Activated CD4-positive, alpha-beta T cell treated with anti-CD3 and anti-CD28 coated beads, Interleukin-2, amount 10 ng/mL, durations not matched to agents 7 days and 5 days (primary cell): ENCODE data around the gene ZFP36L2. TPM values are rescaled to one million over a fixed set of nuclear protein-coding genes. Genes with fewer than 3 reads are reported as not detected.

Source experiments
- CTCF ChIA-PET: fragments of 350-600 bp; sonication (Branson Sonifier 250); formaldehyde crosslinking; loops from one replicate; lab custom pipeline; 2021; ENCODE audit warnings: antibody characterized with exemption; lab: Charles Lee
- POLR2A ChIA-PET: fragments of 350-600 bp; sonication (Branson Sonifier 250); formaldehyde crosslinking; loops from one replicate; lab custom pipeline; 2021; ENCODE audit warnings: antibody characterized with exemption; lab: Charles Lee
- DNase-seq: peaks from one replicate; pipeline ENCODE4 v3.0.0-alpha.2; 2020
- H3K27ac Mint-ChIP-seq: one replicate; pipeline ENCODE4 v1.8.0; 2021; ENCODE audit warnings: mild to moderate bottlenecking, moderate library complexity, mixed read lengths
- H3K27me3 Mint-ChIP-seq: one replicate; pipeline ENCODE4 v1.8.0; 2021; ENCODE audit warnings: mixed read lengths
- H3K36me3 Mint-ChIP-seq: one replicate; pipeline ENCODE4 v1.8.0; 2021; ENCODE audit warnings: low read depth, mixed read lengths
- H3K4me1 Mint-ChIP-seq: one replicate; pipeline ENCODE4 v1.8.0; 2021; ENCODE audit warnings: mixed read lengths
- H3K4me3 Mint-ChIP-seq: one replicate; pipeline ENCODE4 v1.8.0; 2021; ENCODE audit warnings: mild to moderate bottlenecking, moderate library complexity, mixed read lengths
- H3K9me3 Mint-ChIP-seq: one replicate; pipeline ENCODE4 v1.8.0; 2021; ENCODE audit warnings: mixed read lengths
- total RNA-seq, 2 experiments: library from RNA; stranded (reverse); gene quantifications; one replicate each; pipeline ENCODE4 v1.2.3, GENCODE V29; 2021

Gene ZFP36L2, protein sequence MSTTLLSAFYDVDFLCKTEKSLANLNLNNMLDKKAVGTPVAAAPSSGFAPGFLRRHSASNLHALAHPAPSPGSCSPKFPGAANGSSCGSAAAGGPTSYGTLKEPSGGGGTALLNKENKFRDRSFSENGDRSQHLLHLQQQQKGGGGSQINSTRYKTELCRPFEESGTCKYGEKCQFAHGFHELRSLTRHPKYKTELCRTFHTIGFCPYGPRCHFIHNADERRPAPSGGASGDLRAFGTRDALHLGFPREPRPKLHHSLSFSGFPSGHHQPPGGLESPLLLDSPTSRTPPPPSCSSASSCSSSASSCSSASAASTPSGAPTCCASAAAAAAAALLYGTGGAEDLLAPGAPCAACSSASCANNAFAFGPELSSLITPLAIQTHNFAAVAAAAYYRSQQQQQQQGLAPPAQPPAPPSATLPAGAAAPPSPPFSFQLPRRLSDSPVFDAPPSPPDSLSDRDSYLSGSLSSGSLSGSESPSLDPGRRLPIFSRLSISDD
- total RNA-seq = 100 to 1,000 TPM; 210 to 228 TPM

DNA sequence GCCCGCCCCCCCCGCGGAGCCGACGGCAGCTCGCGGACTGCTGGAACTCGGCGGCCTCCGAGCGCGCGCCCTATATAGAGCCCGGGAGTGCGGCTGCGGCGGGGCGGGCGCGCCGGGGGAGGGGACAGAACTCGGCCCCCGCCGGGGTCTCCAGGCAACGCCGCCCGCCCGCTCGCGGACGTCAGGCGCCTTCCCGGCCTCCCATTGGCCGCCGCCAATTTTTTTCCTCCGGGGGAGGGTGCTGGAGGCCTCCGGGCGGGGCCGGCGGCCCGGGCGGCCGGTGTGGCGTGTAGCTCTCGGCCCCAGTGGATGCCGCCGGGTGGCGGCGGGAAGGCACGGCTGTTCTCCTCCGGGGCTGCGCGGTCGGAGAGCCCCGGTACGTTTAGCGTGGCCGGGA lies at the start of gene ZFP36L2:
ZFP36L2 (minus strand) TSS at position 49 of the 397 bp plus-strand sequence. CDS start 291 bp downstream, outside the sequence.
- Mint-ChIP-seq H3K4me3 (peak within 1 kb of the TSS; percentile 99), H3K27ac (peak within 1 kb of the TSS; percentile 95), H3K4me1 (peaks cover 29% of the 10 kb centered on the region), H3K27me3 (peaks cover 3% of the 10 kb centered on the region), H3K36me3 (peaks cover 49% of the 10 kb centered on the region), H3K9me3 (no peaks in the 10 kb centered on the region)
- DNase-seq = peak; percentile 95
- CTCF ChIA-PET = interaction anchor here (1.2 to 29.8 kb wide), 8 partner anchors 35 to 279 kb away, joined by 3 to 525 read pairs (median 5); no protein-coding TSS in a partner anchor
- POLR2A ChIA-PET = interaction anchor here (1.1 to 3.7 kb wide), 2 partner anchors 32 to 94 kb away, joined by 6 to 18 read pairs; no protein-coding TSS in a partner anchor

DNA sequence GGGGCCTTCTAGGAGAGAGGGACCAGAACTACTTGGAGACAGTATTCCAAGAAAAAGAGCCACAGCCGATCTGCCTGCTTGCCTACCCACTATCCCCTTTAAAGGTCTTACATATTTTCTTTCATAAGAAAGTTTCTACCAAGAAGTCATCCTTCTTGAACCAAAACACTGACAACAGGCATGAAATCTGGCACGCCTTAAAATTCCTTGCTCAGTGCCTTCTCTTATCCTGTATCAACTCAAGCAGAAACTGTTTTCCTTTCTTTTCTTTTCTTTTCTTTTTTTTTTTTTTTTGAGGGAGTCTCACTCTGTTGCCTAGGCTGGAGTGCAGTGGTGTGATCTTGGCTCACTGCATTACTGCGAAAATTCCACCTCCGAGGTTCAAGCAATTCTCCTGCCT lies 48.3 kb upstream of the ZFP36L2 start:
- CTCF ChIA-PET = no interaction called here
- DNase-seq = no peak
- peaks cover 9% of the 10 kb centered on the region for H3K4me1 Mint-ChIP-seq
- no peak overlapping the region for H3K27ac Mint-ChIP-seq
- no peaks in the 10 kb centered on the region for H3K27me3 Mint-ChIP-seq
- POLR2A ChIA-PET = no interaction called here
- peaks cover 8% of the 10 kb centered on the region for H3K36me3 Mint-ChIP-seq
- H3K9me3 Mint-ChIP-seq = no peaks in the 10 kb centered on the region
- no peak overlapping the region for H3K4me3 Mint-ChIP-seq

DNA sequence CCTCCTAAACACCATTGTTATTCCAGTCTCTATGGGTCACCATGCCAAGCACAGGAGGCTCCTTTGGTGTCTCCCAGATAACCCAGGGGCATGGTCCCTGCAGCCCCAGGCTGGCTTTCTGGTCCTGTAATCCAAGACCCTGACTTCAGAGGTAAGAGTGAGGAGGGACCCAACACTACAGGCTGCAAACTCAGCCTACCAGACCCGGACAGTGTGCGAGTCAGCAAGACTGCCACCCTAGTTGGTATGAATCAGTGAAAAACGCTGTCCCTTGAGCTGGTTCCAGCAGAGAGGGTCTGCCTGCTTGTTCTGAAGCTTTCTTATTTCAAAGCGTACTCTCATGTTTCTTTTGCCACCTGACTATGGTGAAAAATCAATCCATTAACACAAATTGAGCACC lies 47.6 kb upstream of the ZFP36L2 start:
- no peak for DNase-seq
- CTCF ChIA-PET = no interaction called here
- H3K27ac Mint-ChIP-seq = no peak overlapping the region
- POLR2A ChIA-PET = no interaction called here
- H3K27me3 Mint-ChIP-seq = no peaks in the 10 kb centered on the region
- H3K4me3 Mint-ChIP-seq = no peak overlapping the region
- H3K9me3 Mint-ChIP-seq = no peaks in the 10 kb centered on the region
- H3K36me3 Mint-ChIP-seq = peaks cover 8% of the 10 kb centered on the region
- peaks cover 11% of the 10 kb centered on the region for H3K4me1 Mint-ChIP-seq

DNA sequence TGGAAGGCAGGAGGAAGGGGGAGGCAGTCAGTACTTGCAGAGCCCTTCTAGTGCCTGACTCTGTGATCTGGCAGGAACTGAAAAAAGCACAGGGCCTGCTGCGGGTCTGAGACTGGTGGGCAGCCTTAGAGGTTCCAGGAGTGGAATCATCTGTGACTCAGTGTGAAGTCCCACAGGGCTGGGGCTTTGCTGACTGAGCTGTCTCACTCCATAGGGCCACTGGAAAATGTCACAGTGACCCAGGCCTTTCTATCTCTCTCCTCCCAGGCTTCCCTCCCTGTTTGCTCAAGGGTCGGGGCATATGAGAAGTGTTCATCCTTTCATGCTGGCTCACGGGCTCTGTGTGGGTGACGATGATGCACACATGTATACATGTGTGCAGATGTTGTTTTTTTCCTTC lies 47.1 kb upstream of the ZFP36L2 start:
- Mint-ChIP-seq H3K9me3 (no peaks in the 10 kb centered on the region), H3K27me3 (no peaks in the 10 kb centered on the region), H3K4me3 (no peak overlapping the region), H3K4me1 (peaks cover 14% of the 10 kb centered on the region), H3K36me3 (peaks cover 8% of the 10 kb centered on the region), H3K27ac (no peak overlapping the region)
- POLR2A ChIA-PET = no interaction called here
- CTCF ChIA-PET = no interaction called here
- no peak for DNase-seq

DNA sequence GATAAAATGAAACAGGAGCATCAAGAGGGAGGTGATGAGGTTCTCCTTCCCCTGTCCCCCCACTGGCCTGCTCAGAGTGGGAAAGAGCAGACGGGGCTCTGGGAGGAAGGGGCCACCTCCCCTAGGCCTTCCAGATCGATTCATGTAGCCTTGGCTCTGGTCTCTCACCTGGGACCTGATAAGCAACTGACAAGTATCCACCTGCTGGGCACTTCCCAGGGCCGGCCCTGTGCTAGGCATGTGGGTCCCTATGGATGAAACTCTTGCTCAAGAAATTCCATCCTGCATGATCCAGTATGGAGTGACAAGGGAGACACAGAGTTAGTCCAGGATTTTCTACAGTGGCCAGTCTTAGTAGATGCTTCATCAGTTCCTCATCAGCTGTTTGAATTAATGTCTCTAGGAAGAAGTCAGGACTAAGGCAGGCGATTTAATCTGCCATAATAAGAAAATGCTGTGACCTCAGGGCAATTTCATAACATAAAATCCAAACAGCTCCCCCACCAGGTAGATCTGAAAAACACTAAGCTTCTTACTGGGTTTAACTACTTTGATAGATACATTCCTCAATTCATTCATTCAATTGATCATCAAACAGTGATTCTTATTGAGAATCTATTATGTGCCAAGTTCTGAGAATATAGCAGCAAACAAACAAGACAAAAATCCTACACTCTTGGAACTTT lies 44.7 kb upstream of the ZFP36L2 start:
- no peak overlapping the region for H3K4me3 Mint-ChIP-seq
- H3K36me3 Mint-ChIP-seq = peaks cover 6% of the 10 kb centered on the region
- no peak overlapping the region for H3K27ac Mint-ChIP-seq
- no peaks in the 10 kb centered on the region for H3K9me3 Mint-ChIP-seq
- ChIA-PET POLR2A (no interaction called here), CTCF (interaction anchor here (0.7 kb wide), 1 partner anchor 285 kb away, joined by 3 read pairs; no protein-coding TSS in a partner anchor)
- no peak for DNase-seq
- H3K27me3 Mint-ChIP-seq = no peaks in the 10 kb centered on the region
- H3K4me1 Mint-ChIP-seq = peaks cover 8% of the 10 kb centered on the region

DNA sequence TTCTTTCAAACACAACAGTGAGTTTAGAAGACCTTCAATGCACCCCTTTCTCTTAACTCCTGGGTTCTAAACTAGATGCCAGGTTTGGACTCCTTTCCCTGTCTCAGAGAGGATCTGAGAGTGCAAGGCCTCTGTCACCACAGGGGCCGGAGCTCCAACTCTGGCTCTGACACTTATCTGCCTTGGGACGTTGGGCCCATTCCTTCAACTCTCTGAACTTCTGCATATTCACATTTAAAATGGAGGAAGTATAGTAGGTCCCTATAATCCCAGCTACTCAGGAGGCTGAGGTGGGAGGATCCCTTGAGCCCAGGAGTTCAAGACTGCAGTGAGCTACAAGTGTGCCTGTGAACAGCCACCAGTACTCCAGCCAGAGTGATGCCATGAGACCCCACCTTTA lies 44.1 kb upstream of the ZFP36L2 start:
- ChIA-PET CTCF (no interaction called here), POLR2A (no interaction called here)
- no peak overlapping the region for H3K4me3 Mint-ChIP-seq
- H3K36me3 Mint-ChIP-seq = peaks cover 6% of the 10 kb centered on the region
- no peaks in the 10 kb centered on the region for H3K27me3 Mint-ChIP-seq
- no peak overlapping the region for H3K27ac Mint-ChIP-seq
- H3K4me1 Mint-ChIP-seq = peaks cover 8% of the 10 kb centered on the region
- no peak for DNase-seq
- H3K9me3 Mint-ChIP-seq = no peaks in the 10 kb centered on the region

DNA sequence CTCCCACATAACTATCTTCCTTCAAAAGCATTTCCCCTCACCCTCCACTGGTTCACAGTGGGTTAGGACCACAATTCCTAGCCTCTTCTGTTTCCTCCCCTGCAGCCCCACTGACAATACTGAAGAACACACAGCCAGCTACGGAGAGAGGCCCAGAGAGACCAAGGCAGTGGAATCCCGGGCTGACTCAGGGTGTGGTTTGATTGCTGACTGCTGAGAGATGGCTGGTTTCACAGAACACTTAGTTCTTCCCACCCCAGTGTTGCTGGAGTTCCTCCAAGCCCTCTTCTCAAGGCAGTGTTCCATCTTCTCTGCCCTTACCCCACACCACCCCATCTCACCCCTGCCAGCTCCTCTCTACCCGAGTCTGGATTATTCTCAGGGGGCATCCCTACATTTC lies 43.3 kb upstream of the ZFP36L2 start:
- ChIA-PET POLR2A (no interaction called here), CTCF (no interaction called here)
- Mint-ChIP-seq H3K36me3 (peaks cover 6% of the 10 kb centered on the region), H3K4me1 (peaks cover 8% of the 10 kb centered on the region), H3K27ac (no peak overlapping the region), H3K27me3 (no peaks in the 10 kb centered on the region), H3K9me3 (no peaks in the 10 kb centered on the region), H3K4me3 (no peak overlapping the region)
- DNase-seq = no peak

DNA sequence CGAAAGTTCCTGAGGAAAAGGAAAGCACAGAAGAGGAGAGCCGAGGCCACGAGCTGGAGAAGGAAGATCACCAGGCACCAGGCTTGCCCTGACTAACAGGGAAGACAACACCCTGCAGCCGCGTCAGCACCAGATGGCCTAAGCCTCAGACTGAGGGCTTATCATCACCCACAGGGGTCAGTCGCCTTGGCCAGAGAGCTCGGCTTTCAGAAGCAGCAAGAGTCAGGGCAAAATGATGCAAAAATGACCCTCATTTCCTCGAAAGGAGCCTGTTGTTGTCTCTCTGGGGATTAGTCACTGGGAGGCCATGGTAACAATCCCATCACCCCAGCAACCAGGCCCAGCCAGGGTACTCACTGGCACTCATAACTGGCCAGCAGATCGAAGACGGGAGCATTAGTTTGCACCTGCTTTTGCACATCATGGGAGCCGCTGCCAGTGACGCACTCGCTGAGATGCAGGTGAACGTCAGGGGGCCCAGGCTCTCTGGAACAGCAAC lies 42.7 kb upstream of the ZFP36L2 start:
- Mint-ChIP-seq H3K27ac (no peak overlapping the region), H3K4me1 (peaks cover 8% of the 10 kb centered on the region), H3K4me3 (no peak overlapping the region), H3K27me3 (no peaks in the 10 kb centered on the region), H3K9me3 (no peaks in the 10 kb centered on the region), H3K36me3 (peaks cover 6% of the 10 kb centered on the region)
- no peak for DNase-seq
- POLR2A ChIA-PET = no interaction called here
- CTCF ChIA-PET = no interaction called here

DNA sequence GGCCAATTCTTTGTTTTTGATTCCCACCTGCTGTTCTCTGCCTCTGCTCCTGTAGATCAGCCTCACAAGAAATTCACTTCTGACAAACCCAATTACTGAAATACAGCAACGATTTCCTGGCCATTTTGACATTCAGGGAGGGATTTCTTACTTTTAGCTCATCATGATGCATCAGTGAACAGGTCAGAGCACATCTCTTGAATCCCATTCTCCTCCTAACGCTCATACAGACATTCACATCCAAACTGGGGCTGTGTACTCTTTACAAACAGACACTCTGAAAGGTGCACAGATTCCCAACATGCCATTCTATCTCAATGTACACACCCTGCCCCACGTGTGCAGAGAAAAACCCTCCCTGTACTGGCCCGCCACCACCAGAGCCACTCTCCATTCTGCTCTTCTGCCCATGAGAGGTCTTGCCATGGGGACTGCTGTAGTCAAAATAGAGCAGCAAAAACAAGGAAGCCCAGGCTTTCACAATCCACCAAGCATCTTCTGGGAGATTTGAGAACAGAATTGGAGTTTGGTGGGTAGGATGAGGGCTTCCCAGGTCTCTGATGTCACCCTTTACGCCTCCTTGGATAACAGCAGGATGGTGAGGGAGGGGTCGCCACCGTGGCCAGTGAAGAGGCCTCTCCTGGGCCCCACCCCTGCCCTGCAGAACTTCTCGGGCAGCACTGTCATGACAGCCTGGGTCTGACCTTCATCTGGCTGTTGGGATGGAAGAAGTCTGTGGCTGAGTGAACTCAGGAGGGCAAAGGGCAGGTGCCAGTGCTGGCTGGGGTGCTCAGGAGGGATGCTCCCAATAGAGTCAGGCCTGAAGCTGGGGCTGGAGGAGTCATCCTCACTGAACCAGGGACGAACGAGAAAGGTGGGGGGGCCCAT lies 41.9 kb upstream of the ZFP36L2 start:
- DNase-seq = no peak
- ChIA-PET CTCF (interaction anchor here (1.2 to 1.5 kb wide), 2 partner anchors 10 to 271 kb away, joined by 3 to 6 read pairs; no protein-coding TSS in a partner anchor), POLR2A (no interaction called here)
- peaks cover 6% of the 10 kb centered on the region for H3K36me3 Mint-ChIP-seq
- H3K4me3 Mint-ChIP-seq = no peak overlapping the region
- no peaks in the 10 kb centered on the region for H3K27me3 Mint-ChIP-seq
- H3K27ac Mint-ChIP-seq = no peak overlapping the region
- H3K4me1 Mint-ChIP-seq = peaks cover 8% of the 10 kb centered on the region
- H3K9me3 Mint-ChIP-seq = no peaks in the 10 kb centered on the region

DNA sequence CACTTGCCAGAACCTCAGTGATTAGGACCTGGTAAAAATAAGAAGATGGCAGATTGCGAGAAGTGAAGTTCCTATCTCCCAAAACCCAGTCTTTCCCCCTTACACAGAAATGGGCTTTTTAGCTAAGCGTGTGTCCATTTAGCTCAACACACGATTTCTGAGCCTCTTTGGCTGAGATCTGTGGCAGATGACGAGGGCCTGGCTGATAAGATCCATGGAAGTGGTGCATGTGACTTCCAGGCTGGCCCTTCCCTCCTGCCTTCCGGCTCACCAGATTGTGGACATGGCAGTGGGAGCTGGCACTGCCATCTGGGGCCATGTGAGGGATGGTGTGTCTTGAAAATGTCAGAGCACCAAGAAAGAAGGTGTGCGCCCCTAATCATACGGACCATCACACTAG lies 41.0 kb upstream of the ZFP36L2 start:
- no peaks in the 10 kb centered on the region for H3K27me3 Mint-ChIP-seq
- H3K27ac Mint-ChIP-seq = no peak overlapping the region
- no peak overlapping the region for H3K4me3 Mint-ChIP-seq
- ChIA-PET POLR2A (no interaction called here), CTCF (interaction anchor here (0.7 to 1.5 kb wide), 4 partner anchors 8 to 272 kb away, joined by 3 to 6 read pairs (median 4); no protein-coding TSS in a partner anchor)
- H3K9me3 Mint-ChIP-seq = no peaks in the 10 kb centered on the region
- H3K36me3 Mint-ChIP-seq = peaks cover 6% of the 10 kb centered on the region
- peaks cover 8% of the 10 kb centered on the region for H3K4me1 Mint-ChIP-seq
- DNase-seq = no peak

DNA sequence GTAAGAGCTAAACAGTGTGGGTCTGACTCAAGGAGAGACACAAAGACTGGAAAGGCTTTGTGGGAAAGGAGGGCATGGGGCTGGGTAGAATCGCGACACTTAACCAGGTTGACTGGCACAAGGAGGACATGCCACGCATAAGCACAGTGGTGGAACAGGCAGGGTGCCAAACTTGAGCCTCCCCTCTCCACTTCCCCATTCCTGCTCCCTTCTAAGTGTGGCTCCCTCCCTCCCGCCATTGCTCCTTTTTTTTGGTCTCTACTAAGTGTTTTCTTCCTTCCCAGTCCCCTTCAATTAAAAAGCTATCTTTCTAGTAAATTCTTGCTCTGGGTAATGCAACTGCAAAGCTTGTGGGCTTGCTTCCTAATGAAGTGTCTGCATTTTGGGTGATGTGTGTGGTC lies 40.3 kb upstream of the ZFP36L2 start:
- CTCF ChIA-PET = interaction anchor here (0.7 to 1.0 kb wide), 2 partner anchors 9 to 218 kb away, joined by 4 to 5 read pairs; no protein-coding TSS in a partner anchor
- Mint-ChIP-seq H3K4me3 (no peak overlapping the region), H3K9me3 (no peaks in the 10 kb centered on the region), H3K4me1 (peaks cover 8% of the 10 kb centered on the region), H3K27me3 (no peaks in the 10 kb centered on the region), H3K27ac (no peak overlapping the region), H3K36me3 (peaks cover 4% of the 10 kb centered on the region)
- POLR2A ChIA-PET = no interaction called here
- no peak for DNase-seq

DNA sequence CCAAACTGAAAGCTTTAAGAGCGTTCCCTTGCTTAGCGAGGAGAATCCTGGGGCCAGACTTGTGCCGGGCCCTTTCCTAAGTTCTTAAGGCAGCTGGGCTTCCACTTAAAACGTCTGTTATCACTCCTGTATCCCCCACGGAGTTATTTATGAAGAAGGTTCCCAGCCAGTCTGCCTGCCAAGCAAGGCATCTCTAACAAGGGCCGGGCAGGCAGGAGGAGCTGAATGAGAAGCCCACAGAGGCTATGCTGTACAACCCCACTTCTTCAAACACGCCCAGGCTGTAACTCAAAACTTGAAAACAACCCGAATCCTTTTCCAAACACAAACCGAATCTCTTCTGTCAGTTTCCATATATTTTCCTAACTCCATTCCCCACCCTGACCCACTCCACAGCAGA lies 39.0 kb upstream of the ZFP36L2 start:
- H3K27ac Mint-ChIP-seq = no peak overlapping the region
- H3K4me3 Mint-ChIP-seq = no peak overlapping the region
- H3K9me3 Mint-ChIP-seq = no peaks in the 10 kb centered on the region
- DNase-seq = no peak
- no peaks in the 10 kb centered on the region for H3K27me3 Mint-ChIP-seq
- peaks cover 8% of the 10 kb centered on the region for H3K4me1 Mint-ChIP-seq
- H3K36me3 Mint-ChIP-seq = peaks cover 2% of the 10 kb centered on the region
- ChIA-PET POLR2A (no interaction called here), CTCF (interaction anchor here (0.5 to 0.6 kb wide), 2 partner anchors 70 to 133 kb away, joined by 3 read pairs; no protein-coding TSS in a partner anchor)
